Measurements from ENCODE around the gene MGLL. TPM values are rescaled to one million over a fixed set of nuclear protein-coding genes. Genes with fewer than 3 reads are reported as not detected.

The MGLL gene
- total and polyA plus RNA-seq, 8 donors: 10.5 to 118 (median 37.9) TPM

- H3K36me3 ChIP-seq: peaks cover 0 to 5% (median 0%) of the 10 kb centered on the region in 4 donors
- no peak overlapping the region for H3K27ac ChIP-seq
- DNase-seq: no peak
- H3K27me3 ChIP-seq: no peaks in the 10 kb centered on the region
- 88 to 97% (median 94%) methylated on average over 3 to 5 of the region's 5 CpGs for WGBS, 5 donors
- TF ChIP-seq POLR2AphosphoS5 (IDR thresholded peaks at IDR 0.05): no peak
- no peak for TF ChIP-seq CTCF (IDR thresholded peaks at IDR 0.05)
- TF ChIP-seq EP300 (IDR thresholded peaks at IDR 0.05): no peak
- TF ChIP-seq POLR2A (IDR thresholded peaks at IDR 0.05): no peak
- no peak overlapping the region for H3K4me3 ChIP-seq
- H3K4me1 ChIP-seq: no peaks in the 10 kb centered on the region
- intact Hi-C loops (cut with DNase I; ENCODE audit: low total_unique reads): no loop called here
- H3K9me3 ChIP-seq: no peaks in the 10 kb centered on the region
Measured at GRCh38 chr3:127661600-127661999, 160.7 kb downstream of the MGLL start.

- Histone ChIP-seq H3K4me1 (no peaks in the 10 kb centered on the region), H3K9me3 (no peaks in the 10 kb centered on the region), H3K4me3 (no peak overlapping the region), H3K36me3 (peaks cover 0 to 5% (median 0%) of the 10 kb centered on the region in 4 donors), H3K27ac (no peak overlapping the region), H3K27me3 (no peaks in the 10 kb centered on the region)
- TF ChIP-seq POLR2A (IDR thresholded peaks at IDR 0.05) (no peak), EP300 (IDR thresholded peaks at IDR 0.05) (no peak), POLR2AphosphoS5 (IDR thresholded peaks at IDR 0.05) (no peak), CTCF (IDR thresholded peaks at IDR 0.05) (no peak)
- no peak for DNase-seq
- 92 to 98% (median 97%) methylated on average over 10 of the region's 10 CpGs for WGBS, 5 donors
- intact Hi-C loops (cut with DNase I; ENCODE audit: low total_unique reads): no loop called here
Measured at GRCh38 chr3:127660621-127661251, 161.6 kb downstream of the MGLL start.

GRCh38 chr3:127658234-127658633, 164.1 kb downstream of the MGLL start:
- TF ChIP-seq CTCF (IDR thresholded peaks at IDR 0.05): no peak
- TF ChIP-seq POLR2AphosphoS5 (IDR thresholded peaks at IDR 0.05): no peak
- no peak for TF ChIP-seq EP300 (IDR thresholded peaks at IDR 0.05)
- TF ChIP-seq POLR2A (IDR thresholded peaks at IDR 0.05): no peak
- Histone ChIP-seq H3K4me1 (no peaks in the 10 kb centered on the region), H3K36me3 (peaks cover 0 to 5% (median 0%) of the 10 kb centered on the region in 4 donors), H3K4me3 (no peak overlapping the region), H3K27ac (no peak overlapping the region), H3K27me3 (no peaks in the 10 kb centered on the region), H3K9me3 (no peaks in the 10 kb centered on the region)
- intact Hi-C loops (cut with DNase I; ENCODE audit: low total_unique reads): loop anchor here (10.0 kb wide), 1 partner anchor 307 kb away; no protein-coding TSS in a partner anchor
- WGBS, 5 donors: 54 to 83% (median 76%) methylated on average over 1 of the region's 1 CpG
- no peak for DNase-seq

- H3K4me1 ChIP-seq: peaks cover 0 to 6% (median 2%) of the 10 kb centered on the region in 4 donors
- peaks cover 0 to 5% (median 0%) of the 10 kb centered on the region in 4 donors for H3K36me3 ChIP-seq
- no peak overlapping the region for H3K27ac ChIP-seq
- WGBS, 5 donors: 92 to 97% (median 95%) methylated on average over 8 of the region's 8 CpGs
- no peaks in the 10 kb centered on the region for H3K9me3 ChIP-seq
- H3K4me3 ChIP-seq: no peak overlapping the region
- intact Hi-C loops (cut with DNase I; ENCODE audit: low total_unique reads): loop anchor here (10.0 kb wide), 1 partner anchor 308 kb away; no protein-coding TSS in a partner anchor
- DNase-seq: no peak
- H3K27me3 ChIP-seq: no peaks in the 10 kb centered on the region
- TF ChIP-seq POLR2A (IDR thresholded peaks at IDR 0.05) (no peak), CTCF (IDR thresholded peaks at IDR 0.05) (no peak), EP300 (IDR thresholded peaks at IDR 0.05) (no peak), POLR2AphosphoS5 (IDR thresholded peaks at IDR 0.05) (no peak)
Measured at GRCh38 chr3:127656906-127657305, 165.4 kb downstream of the MGLL start.
